GM23248 (cell line): ENCODE measurements around the gene PLXNB3.

Experiments used
- EZH2 ChIP-seq: fragments of 200-600 bp; sonication (generic); IDR thresholded peaks from 2 replicates; pipeline ENCODE4 v1.6.1; 2018; ENCODE audit warnings: antibody characterized with exemption, mild to moderate bottlenecking; ENCODE audit not compliant: insufficient read depth, poor library complexity, severe bottlenecking
- EZH2phosphoT487 ChIP-seq: fragments of 200-600 bp; sonication (generic); IDR thresholded peaks from 2 replicates; pipeline ENCODE4 v1.6.1; 2018; ENCODE audit warnings: antibody characterized with exemption, moderate library complexity, mild to moderate bottlenecking, low read depth; ENCODE audit not compliant: insufficient read depth

DNA sequence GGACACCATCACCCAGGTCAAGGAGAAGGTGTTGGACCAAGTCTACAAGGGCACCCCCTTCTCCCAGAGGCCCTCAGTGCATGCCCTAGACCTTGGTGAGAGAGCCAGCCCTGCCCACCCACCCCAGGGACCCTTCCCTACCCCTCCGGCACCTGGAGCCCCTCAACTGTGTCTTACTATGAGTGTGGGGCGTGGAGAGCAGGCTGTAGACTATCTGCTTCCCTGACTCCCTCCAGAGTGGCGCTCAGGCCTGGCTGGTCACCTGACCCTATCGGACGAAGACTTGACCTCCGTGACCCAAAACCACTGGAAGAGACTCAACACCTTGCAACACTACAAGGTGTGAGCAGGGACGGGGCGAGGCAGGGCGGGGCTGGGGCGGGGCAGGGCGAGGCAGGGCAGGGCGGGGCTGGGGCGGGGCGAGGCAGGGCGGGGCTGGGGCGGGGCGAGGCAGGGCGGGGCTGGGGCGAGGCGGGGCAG, 12.1 kb downstream of the PLXNB3 start:
- TF ChIP-seq EZH2phosphoT487 (no peak), EZH2 (no peak)
